ENCODE data around the gene TRPM3. TPM values are rescaled to one million over a fixed set of nuclear protein-coding genes. Genes with fewer than 3 reads are reported as not detected.

The TRPM3 gene
- total and polyA plus RNA-seq, 2 of the 8 experiments (the other 6 are each of a cell fraction or from before 2014, with no cell fraction given): 2.4 to 10.9 TPM

GRCh38 chr9:70553707-70554673 is 567.4 kb downstream of the TRPM3 start (continued):
- TF ChIP-seq CHD7 (IDR thresholded peaks at IDR 0.05; ENCODE audit: insufficient replicate concordance, low read length) (no peak), SIX5 (IDR thresholded peaks at IDR 0.05; ENCODE audit: low read depth, low read length) (no peak), USF2 (IDR thresholded peaks at IDR 0.05; ENCODE audit: low read length) (no peak), TEAD4 (IDR thresholded peaks at IDR 0.05; ENCODE audit: low read depth, low read length) (peak; percentile 68), NANOG (IDR thresholded peaks at IDR 0.05; ENCODE audit: insufficient read depth, low read depth, low read length, poor library complexity, severe bottlenecking) (no peak), RAD21 (IDR thresholded peaks at IDR 0.05 in 1 of 2, conservative IDR thresholded peaks at IDR 0.05 in 1 of 2; ENCODE audit: low read depth in 2 of 2, low read length in 2 of 2) (no peak), POLR2A (IDR thresholded peaks at IDR 0.05; ENCODE audit: control extremely low read depth in 1 of 2, low read depth in 2 of 2, low read length in 2 of 2) (peak in 1 of 2 experiments; percentile 75; a peak in 1 of 3 replicates)

Data from H1 (cell line).